Muscle of back (tissue), 11 donors: ENCODE measurements around the gene CPED1. TPM values are rescaled to one million over a fixed set of nuclear protein-coding genes. Genes with fewer than 3 reads are reported as not detected.

Experiments
- DNase-seq, 3 donors: peaks; one replicate each; pipeline versions ENCODE4 v3.0.0 to v3.0.0-alpha.2; 2013
- polyA plus RNA-seq, 10 donors: library from polyadenylated mRNA; unstranded; fragments of 120-200 nt; gene quantifications; one replicate each; pipeline ENCODE4 v1.2.1, GENCODE V29; 2013; ENCODE audit not compliant: insufficient read length in 10 of 10

CPED1 gene
- polyA plus RNA-seq, 10 donors = 8.7 to 34.2 (median 12.0) TPM

DNA sequence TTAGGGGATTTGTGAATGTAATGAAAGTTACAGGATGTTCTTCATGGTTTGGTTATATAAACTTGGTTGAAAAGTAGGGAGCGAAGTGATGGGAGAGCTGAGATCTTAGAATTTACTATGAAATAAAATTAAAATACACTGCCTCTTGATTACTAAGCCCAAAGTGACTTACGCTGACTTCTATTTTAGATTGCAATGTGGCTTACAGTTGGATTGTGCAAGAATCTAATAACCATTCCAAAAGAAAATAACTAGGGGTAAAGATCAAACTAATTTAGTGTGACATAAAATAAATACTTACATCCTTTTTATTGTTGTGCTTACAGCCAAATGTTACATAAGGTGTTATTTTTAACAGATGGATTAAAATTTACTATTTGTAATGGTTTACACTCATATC, 355.6 kb downstream of the CPED1 start:
- no peak for DNase-seq

- no peak for DNase-seq
Measured at GRCh38 chr7:121344497-121344896, 356.0 kb downstream of the CPED1 start.

Other genes with a start within 250 kb of the CPED1 start
- 10 to 100 TPM; 57.3 to 78.2 (median 71.4) TPM for gene TSPAN12, start 130.6 kb upstream of the CPED1 start, polyA plus RNA-seq
- 10 to 100 TPM; 15.1 to 23.5 (median 19.6) TPM for gene ING3, start 37.9 kb upstream of the CPED1 start, polyA plus RNA-seq